Measurements from ENCODE around the gene SGF29. TPM values are rescaled to one million over a fixed set of nuclear protein-coding genes. Genes with fewer than 3 reads are reported as not detected.
A peak's percentile ranks its signal among the peaks of the same experiment; 100 is the strongest.
"Not testable (repeated sequence)": the region's sequence is repeated elsewhere in the genome, so short reads cannot be mapped to it uniquely, and the experiment has no call there.

SGF29 gene
- total RNA-seq, 6 experiments from 2014 or later = 7.6 to 11.6 (median 10.5) TPM

- Mint-ChIP-seq H3K4me1 (ENCODE audit: low read depth) (no peaks in the 10 kb centered on the region), H3K27ac (no peak overlapping the region), H3K9me3 (no peaks in the 10 kb centered on the region), H3K4me3 (no peak overlapping the region), H3K27me3 (ENCODE audit: insufficient read depth) (peaks cover 10% of the 10 kb centered on the region), H3K36me3 (ENCODE audit: low read depth) (peaks cover 7% of the 10 kb centered on the region; the same call in 1 of the 2 replicates)
- DNase-seq = no peak
- TF ChIP-seq CTCF (IDR thresholded peaks at IDR 0.05) = no peak
Measured at GRCh38 chr16:28596115-28596630, 42.5 kb downstream of the SGF29 start.

- no peaks in the 10 kb centered on the region; the same call in 1 of the 2 replicates for H3K36me3 Mint-ChIP-seq (ENCODE audit: low read depth)
- no peaks in the 10 kb centered on the region for H3K9me3 Mint-ChIP-seq
- no peak within 1 kb of the TSS for H3K27ac Mint-ChIP-seq
- peaks cover 12% of the 10 kb centered on the region for H3K27me3 Mint-ChIP-seq (ENCODE audit: insufficient read depth)
- H3K4me1 Mint-ChIP-seq (ENCODE audit: low read depth) = no peaks in the 10 kb centered on the region
- no peak for DNase-seq
- H3K4me3 Mint-ChIP-seq = no peak within 1 kb of the TSS
- TF ChIP-seq CTCF (IDR thresholded peaks at IDR 0.05) = no peak
Measured at GRCh38 chr16:28596840-28597691, 43.3 kb downstream of the SGF29 start, which contains the start of gene SULT1A2. SULT1A2 (minus strand) TSS chr16:28597050; CDS start chr16:28595930, 1,120 bp downstream.

GRCh38 chr16:28597692-28598261 is 44.1 kb downstream of the SGF29 start:
- Mint-ChIP-seq H3K36me3 (ENCODE audit: low read depth) (no peaks in the 10 kb centered on the region), H3K27ac (no peak overlapping the region), H3K4me3 (no peak overlapping the region), H3K9me3 (no peaks in the 10 kb centered on the region), H3K27me3 (ENCODE audit: insufficient read depth) (peaks cover 11% of the 10 kb centered on the region), H3K4me1 (ENCODE audit: low read depth) (no peaks in the 10 kb centered on the region)
- DNase-seq = peak; percentile 15
- no peak for TF ChIP-seq CTCF (IDR thresholded peaks at IDR 0.05)

- not testable (repeated sequence) for DNase-seq; H3K4me3 Mint-ChIP-seq; H3K4me1 Mint-ChIP-seq (ENCODE audit: low read depth); H3K36me3 Mint-ChIP-seq (ENCODE audit: low read depth); H3K9me3 Mint-ChIP-seq; H3K27ac Mint-ChIP-seq
- H3K27me3 Mint-ChIP-seq (ENCODE audit: insufficient read depth) = peaks cover 21% of the 10 kb centered on the region
Measured at GRCh38 chr16:28599377-28600285, 45.9 kb downstream of the SGF29 start.

GRCh38 chr16:28600965-28601364 is 47.2 kb downstream of the SGF29 start:
- DNase-seq; H3K27ac Mint-ChIP-seq; H3K4me1 Mint-ChIP-seq (ENCODE audit: low read depth); H3K9me3 Mint-ChIP-seq; H3K4me3 Mint-ChIP-seq; H3K36me3 Mint-ChIP-seq (ENCODE audit: low read depth): not testable (repeated sequence)
- H3K27me3 Mint-ChIP-seq (ENCODE audit: insufficient read depth) = peaks cover 21% of the 10 kb centered on the region

- not testable (repeated sequence) for H3K27ac Mint-ChIP-seq; H3K9me3 Mint-ChIP-seq; H3K4me1 Mint-ChIP-seq (ENCODE audit: low read depth); DNase-seq; H3K36me3 Mint-ChIP-seq (ENCODE audit: low read depth); H3K4me3 Mint-ChIP-seq
- peaks cover 25% of the 10 kb centered on the region for H3K27me3 Mint-ChIP-seq (ENCODE audit: insufficient read depth)
Measured at GRCh38 chr16:28601589-28601988, 47.9 kb downstream of the SGF29 start.

GRCh38 chr16:28602062-28602461 is 48.3 kb downstream of the SGF29 start:
- peaks cover 29% of the 10 kb centered on the region for H3K27me3 Mint-ChIP-seq (ENCODE audit: insufficient read depth)
- not testable (repeated sequence) for H3K4me1 Mint-ChIP-seq (ENCODE audit: low read depth); DNase-seq; H3K4me3 Mint-ChIP-seq; H3K36me3 Mint-ChIP-seq (ENCODE audit: low read depth); H3K27ac Mint-ChIP-seq; H3K9me3 Mint-ChIP-seq
